Type B pancreatic cell (in vitro differentiated cells): Measurements from ENCODE around the gene HEATR5A. TPM values are rescaled to one million over a fixed set of nuclear protein-coding genes. Genes with fewer than 3 reads are reported as not detected.

Experiments used
- DNase-seq: peaks from one replicate; pipeline ENCODE4 v3.0.0; 2021; ENCODE audit warnings: mixed read lengths; ENCODE audit not compliant: unreplicated experiment; ENCODE audit errors: extremely low spot score
- H3K27ac Mint-ChIP-seq: 2 replicates; pipeline ENCODE4 v1.8.0; 2021; ENCODE audit warnings: mild to moderate bottlenecking, mixed read lengths
- H3K27me3 Mint-ChIP-seq: 2 replicates; pipeline ENCODE4 v1.8.0; 2021; ENCODE audit warnings: mixed read lengths
- H3K36me3 Mint-ChIP-seq: 2 replicates; pipeline ENCODE4 v1.8.0; 2021; ENCODE audit warnings: mixed read lengths
- H3K4me1 Mint-ChIP-seq: one replicate; pipeline ENCODE4 v1.8.0; 2021; ENCODE audit warnings: mixed read lengths; ENCODE audit not compliant: unreplicated experiment
- H3K4me3 Mint-ChIP-seq: 2 replicates; pipeline ENCODE4 v1.8.0; 2021; ENCODE audit warnings: mild to moderate bottlenecking, mixed read lengths
- H3K9me3 Mint-ChIP-seq: 2 replicates; pipeline ENCODE4 v1.8.0; 2021; ENCODE audit warnings: mixed read lengths
- CTCF ChIP-seq: fragments of 200-600 bp; sonication (generic); conservative IDR thresholded peaks from 2 replicates; pipeline ENCODE4 v1.5.0; 2021; ENCODE audit warnings: antibody characterized with exemption, mild to moderate bottlenecking
- total RNA-seq: library from RNA; stranded (reverse); gene quantifications from 2 replicates; pipeline ENCODE4 v1.2.1, GENCODE V29; 2021; ENCODE audit warnings: low replicate concordance

HEATR5A gene
- total RNA-seq, 1 donor from 2014 or later = 26.3 TPM

- no peak for TF ChIP-seq CTCF
- H3K4me1 Mint-ChIP-seq = no peaks in the 10 kb centered on the region
Measured at GRCh38 chr14:31300296-31300695, 120.1 kb downstream of the HEATR5A start.

GRCh38 chr14:31297701-31298344 is 122.5 kb downstream of the HEATR5A start:
- Mint-ChIP-seq H3K36me3 (peaks cover 9% of the 10 kb centered on the region), H3K27me3 (no peaks in the 10 kb centered on the region), H3K4me3 (no peak overlapping the region), H3K27ac (no peak overlapping the region), H3K9me3 (no peaks in the 10 kb centered on the region), H3K4me1 (no peaks in the 10 kb centered on the region)
- DNase-seq = no peak
- TF ChIP-seq CTCF = no peak

More at GRCh38 chr14:31300296-31300695, 120.1 kb downstream of the HEATR5A start:
- H3K27ac Mint-ChIP-seq = no peak overlapping the region
- no peaks in the 10 kb centered on the region for H3K9me3 Mint-ChIP-seq
- H3K4me3 Mint-ChIP-seq = no peak overlapping the region
- peaks cover 18% of the 10 kb centered on the region for H3K36me3 Mint-ChIP-seq
- DNase-seq = no peak
- no peaks in the 10 kb centered on the region for H3K27me3 Mint-ChIP-seq

GRCh38 chr14:31297112-31297511 is 123.2 kb downstream of the HEATR5A start:
- H3K4me1 Mint-ChIP-seq = no peaks in the 10 kb centered on the region
- no peak overlapping the region for H3K27ac Mint-ChIP-seq
- H3K9me3 Mint-ChIP-seq = no peaks in the 10 kb centered on the region
- peaks cover 7% of the 10 kb centered on the region for H3K36me3 Mint-ChIP-seq
- TF ChIP-seq CTCF = no peak
- DNase-seq = no peak
- H3K4me3 Mint-ChIP-seq = no peak overlapping the region
- no peaks in the 10 kb centered on the region for H3K27me3 Mint-ChIP-seq

- H3K27ac Mint-ChIP-seq = no peak overlapping the region
- H3K4me3 Mint-ChIP-seq = no peak overlapping the region
- no peaks in the 10 kb centered on the region for H3K4me1 Mint-ChIP-seq
- no peak for DNase-seq
- H3K9me3 Mint-ChIP-seq = no peaks in the 10 kb centered on the region
- H3K36me3 Mint-ChIP-seq = peaks cover 5% of the 10 kb centered on the region
- TF ChIP-seq CTCF = no peak
- H3K27me3 Mint-ChIP-seq = no peaks in the 10 kb centered on the region
Measured at GRCh38 chr14:31294746-31295405, 125.5 kb downstream of the HEATR5A start.

GRCh38 chr14:31292937-31293616 is 127.3 kb downstream of the HEATR5A start:
- TF ChIP-seq CTCF = no peak
- no peak for DNase-seq
- H3K4me1 Mint-ChIP-seq = no peaks in the 10 kb centered on the region
- H3K27ac Mint-ChIP-seq = no peak overlapping the region
- H3K4me3 Mint-ChIP-seq = no peak overlapping the region
- no peaks in the 10 kb centered on the region for H3K9me3 Mint-ChIP-seq
- H3K27me3 Mint-ChIP-seq = no peaks in the 10 kb centered on the region
- H3K36me3 Mint-ChIP-seq = no peaks in the 10 kb centered on the region
